Activated T-cell treated with anti-CD3 and anti-CD28 coated beads for 1 hour (primary cell): ENCODE data around the gene ACTL8.

Source experiments
- DNase-seq: peaks from one replicate; pipeline ENCODE4 v3.0.0-alpha.2; 2020; ENCODE audit warnings: low read depth

Gene ACTL8

GRCh38 chr1:17772615-17773212 lies 17.6 kb downstream of the ACTL8 start:
- DNase-seq: no peak

- DNase-seq: no peak
Observed at GRCh38 chr1:17773591-17774326, 18.6 kb downstream of the ACTL8 start.

- DNase-seq: no peak
Observed at GRCh38 chr1:17774452-17774851, 19.3 kb downstream of the ACTL8 start.

DNA sequence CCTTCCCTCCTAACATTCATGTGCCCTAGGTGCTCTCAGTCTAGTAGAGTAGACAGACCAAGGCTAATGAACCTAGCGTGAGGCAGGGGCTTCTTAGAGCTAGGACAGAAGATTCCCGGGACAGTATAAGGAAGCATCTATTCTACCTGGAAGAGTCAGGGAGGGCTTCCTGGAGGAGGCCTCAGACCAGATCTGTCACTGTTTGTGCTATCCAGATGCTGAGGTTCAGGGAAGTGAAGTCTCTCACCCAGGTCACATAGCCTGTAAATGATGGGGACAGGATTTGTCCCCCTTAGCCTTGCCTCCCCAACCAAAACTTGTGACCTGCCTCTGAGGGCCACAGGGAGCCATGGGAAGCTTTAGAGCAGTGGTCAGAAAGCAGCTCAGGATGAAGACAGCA lies 20.7 kb downstream of the ACTL8 start:
- DNase-seq: no peak

GRCh38 chr1:17776426-17776825 lies 21.3 kb downstream of the ACTL8 start:
- no peak for DNase-seq

DNA sequence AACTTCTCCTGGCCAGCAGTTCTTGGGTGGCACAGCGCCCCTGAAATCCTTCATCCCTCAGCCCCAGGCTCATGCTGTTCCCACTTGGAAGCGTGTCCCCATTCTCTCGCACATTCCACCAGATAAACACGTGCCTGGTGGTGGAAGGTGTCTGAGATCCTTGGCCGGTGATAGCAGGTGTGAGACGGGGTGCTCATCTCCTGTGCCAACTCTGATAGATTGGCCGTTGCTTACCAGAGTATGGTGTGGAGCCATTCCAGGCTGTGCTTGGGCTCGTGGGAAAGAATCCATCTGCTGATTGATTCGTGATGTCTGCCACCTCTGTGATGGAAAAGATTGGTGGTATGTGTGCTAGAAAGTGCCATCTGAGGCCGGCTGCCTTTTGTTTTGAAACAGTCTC lies 22.2 kb downstream of the ACTL8 start:
- DNase-seq: no peak

- DNase-seq: no peak
Observed at GRCh38 chr1:17777818-17778217, 22.7 kb downstream of the ACTL8 start.

- no peak for DNase-seq
Observed at GRCh38 chr1:17780916-17781315, 25.8 kb downstream of the ACTL8 start.

GRCh38 chr1:17789926-17790325 lies 34.8 kb downstream of the ACTL8 start:
- no peak for DNase-seq

DNA sequence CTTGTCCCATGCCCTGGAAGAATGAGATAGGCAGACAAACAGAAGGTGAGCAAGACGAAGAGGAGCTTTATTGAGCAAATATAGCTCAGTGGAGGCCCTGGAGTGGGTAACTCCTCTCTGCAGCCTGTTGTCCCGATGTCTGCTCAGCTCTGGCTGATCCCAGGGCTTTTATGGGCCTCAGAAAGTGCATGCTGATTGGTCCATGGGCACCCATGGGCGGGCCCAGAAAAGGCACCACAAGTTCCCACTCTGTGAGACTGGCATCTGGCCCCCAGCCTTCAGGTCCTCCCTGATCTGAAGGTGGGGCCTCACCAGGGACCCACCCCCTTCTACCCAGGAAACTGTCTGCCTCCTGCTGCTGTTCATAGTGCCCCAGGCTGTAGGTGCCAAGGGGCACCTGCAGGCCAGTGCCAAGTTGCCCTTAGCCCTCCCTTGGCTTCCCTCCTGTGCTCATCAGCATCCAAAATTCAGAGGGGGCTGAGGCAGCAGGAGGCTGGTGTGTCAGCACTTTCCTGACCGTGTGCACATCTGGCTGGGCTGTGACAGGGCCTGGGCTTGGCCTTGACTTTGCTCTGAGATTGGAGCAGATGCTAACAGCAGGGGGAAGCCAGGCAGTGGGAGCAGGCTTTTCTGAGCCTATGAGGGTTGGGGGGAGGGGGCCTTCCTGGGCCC lies 35.4 kb downstream of the ACTL8 start:
- DNase-seq: no peak

GRCh38 chr1:17791055-17791390 lies 35.9 kb downstream of the ACTL8 start:
- DNase-seq: no peak

GRCh38 chr1:17791480-17791879 lies 36.3 kb downstream of the ACTL8 start:
- DNase-seq: no peak

GRCh38 chr1:17792421-17792820 lies 37.3 kb downstream of the ACTL8 start:
- DNase-seq: no peak

DNA sequence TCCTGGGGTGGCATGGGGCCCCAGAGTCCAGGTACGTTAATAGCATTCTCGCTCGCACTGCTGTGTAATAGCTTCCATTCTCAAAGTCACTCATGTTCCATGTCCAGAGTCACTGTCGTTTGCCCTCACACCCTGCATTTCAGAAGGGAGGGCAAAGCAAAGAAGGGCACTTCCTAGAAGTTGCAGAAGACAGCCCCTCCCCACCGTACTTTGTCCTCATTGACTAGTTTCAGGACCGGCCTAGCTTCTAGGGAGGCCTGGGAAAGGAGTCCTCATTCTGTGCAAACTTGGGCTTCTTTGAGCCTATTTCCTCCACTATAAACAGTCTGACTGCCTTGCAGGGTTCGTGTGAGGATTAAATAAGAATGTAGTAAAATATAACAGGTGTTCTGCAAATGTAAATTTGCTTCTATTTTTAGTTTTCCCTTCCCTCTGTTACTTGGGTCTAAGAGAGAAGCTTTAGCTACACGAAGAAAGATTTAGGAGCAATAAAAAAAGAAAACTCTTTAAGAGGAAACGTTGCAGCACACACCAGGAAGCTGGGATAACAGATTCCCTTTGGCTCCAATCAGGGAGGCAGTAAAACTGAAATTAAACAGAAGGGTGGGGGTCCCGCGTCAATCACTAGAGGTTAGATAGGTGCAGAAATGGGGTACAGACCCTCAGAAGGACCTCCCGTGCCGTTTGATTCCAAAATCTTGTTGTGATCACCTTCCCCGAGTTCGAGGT lies 40.1 kb downstream of the ACTL8 start:
- DNase-seq: no peak

DNA sequence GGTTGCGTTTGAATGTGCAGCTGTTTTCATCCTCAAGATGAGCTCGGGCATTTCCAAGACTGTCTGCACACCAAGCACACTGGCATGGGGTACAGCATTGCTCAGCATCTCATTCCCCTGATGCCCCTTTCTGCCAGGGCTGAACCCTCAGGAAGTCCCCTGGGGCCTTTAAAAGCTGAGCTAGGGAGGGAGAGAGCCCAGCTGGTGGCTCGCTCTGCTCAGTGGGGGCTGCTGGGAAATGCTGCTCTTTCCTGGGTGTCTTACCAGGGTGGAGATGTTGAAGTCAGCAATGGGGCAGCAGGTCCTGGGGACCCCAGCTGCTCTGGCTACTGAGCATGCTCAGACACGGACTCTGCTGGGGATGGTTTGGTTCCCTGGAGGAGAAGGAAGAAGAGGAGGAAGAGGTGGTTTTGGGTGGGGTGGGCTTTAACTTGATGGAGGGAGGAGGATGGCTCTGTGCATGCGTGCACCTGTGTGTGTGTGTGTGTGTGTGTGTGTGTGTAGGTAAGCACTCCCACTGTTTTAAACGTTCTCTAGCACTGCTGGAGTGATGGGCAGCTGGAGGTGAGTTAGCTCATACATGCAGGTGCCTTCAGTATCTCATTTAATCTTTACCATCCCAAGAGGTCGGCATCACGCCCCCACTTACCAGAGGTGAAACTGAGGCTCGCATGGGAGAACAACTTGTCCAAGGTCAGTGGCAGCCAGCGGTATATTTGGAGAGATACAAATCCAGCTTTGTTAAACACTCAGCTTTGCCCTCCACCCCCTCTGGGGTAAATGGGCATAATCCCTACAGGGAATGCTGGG lies 40.9 kb downstream of the ACTL8 start:
- DNase-seq: no peak

- no peak for DNase-seq
Observed at GRCh38 chr1:17797478-17797877, 42.3 kb downstream of the ACTL8 start.

DNA sequence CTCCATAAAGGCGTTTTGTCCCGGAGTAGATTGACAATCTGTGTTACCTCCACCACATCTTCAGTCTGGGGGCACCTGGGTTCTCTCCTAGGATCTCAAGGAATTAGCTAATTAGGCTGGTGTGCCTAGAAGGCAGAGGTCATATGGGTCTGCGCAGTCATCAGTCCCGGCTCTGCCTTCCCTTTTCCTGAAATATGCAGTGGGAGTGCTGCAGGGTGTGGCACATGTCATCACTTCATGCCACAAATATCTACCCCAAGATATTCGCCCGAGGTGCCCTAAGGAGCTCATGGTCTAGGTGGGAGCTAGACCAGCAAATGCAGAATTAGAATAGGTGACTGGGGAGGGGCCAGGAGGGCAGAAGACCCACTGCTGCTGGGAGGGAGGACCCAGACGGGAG lies 42.9 kb downstream of the ACTL8 start:
- no peak for DNase-seq

DNA sequence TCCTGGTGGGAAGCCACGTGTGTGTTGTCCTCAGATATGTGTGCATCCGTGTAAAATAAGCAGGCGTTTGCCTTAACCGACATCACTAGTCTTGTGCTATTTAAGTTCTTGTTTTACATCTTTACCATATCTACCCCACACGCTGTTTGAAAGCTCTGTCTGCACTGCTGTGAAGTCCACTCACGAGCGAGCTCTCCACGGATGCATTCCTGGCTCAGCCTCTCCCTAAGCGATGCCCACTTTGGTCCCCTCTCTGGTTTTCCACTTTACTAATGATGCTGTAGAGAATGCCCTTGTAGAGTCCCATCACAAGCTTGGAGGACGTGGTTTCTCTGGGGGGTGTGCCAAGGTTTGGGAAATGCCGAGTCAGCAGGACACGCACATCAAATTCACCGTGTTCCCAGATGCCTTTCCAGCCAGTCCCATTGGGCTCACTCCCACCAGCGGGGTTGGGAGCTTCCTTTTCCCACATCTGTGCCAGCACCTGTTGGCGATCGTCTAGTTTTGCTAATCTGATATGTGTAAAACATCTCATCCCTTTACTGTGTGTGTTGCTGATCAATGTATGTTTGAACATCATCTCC lies 43.8 kb downstream of the ACTL8 start:
- DNase-seq: no peak

DNA sequence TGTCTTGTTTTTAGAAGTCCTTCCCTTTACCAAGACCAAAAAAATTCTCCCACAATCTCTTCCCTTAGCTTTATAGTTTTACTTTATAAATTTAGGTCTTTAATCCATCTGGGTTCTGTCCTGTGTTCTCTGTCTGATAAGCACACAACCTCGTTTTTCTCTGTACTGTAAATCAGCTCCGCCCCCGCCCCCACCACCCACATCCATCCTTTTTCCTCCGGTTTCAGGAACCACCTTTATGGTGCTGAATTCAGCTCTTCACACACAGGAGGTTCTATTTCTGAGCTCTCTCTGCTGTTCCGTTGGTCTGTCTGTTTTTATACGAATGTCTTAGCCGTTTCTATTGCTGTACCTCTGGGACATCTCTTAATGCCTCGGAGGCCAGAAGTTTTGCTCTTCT lies 44.5 kb downstream of the ACTL8 start:
- DNase-seq: no peak

- DNase-seq: no peak
Observed at GRCh38 chr1:17802164-17802563, 47.0 kb downstream of the ACTL8 start.

DNA sequence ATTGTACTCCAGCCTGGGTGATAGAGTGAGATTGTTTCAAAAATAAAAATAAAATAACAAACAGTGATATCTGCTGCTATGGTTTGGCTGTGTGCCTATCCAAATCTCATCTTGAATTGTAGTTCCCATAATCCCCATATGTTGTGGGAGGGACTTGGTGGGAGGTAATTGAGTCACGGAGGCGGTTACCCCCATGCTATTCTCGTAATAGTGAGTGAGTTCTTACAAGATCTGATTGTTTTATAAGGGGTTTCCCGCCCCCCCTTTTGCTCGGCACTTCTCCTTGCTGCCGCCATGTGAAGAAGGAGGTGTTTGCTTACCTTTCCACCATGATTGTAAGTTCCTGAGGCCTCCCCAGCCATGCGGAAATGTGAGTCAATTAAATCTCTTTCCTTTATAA lies 47.8 kb downstream of the ACTL8 start:
- no peak for DNase-seq
